Fibroblast of skin of right biceps (primary cell): Measurements from ENCODE around the gene CALML5.

ENCODE experiments used
- DNase-seq: peaks from one replicate; pipeline ENCODE4 v3.0.0-alpha.2; 2013

The CALML5 gene

GRCh38 chr10:5460468-5461202 is 38.7 kb downstream of the CALML5 start:
- DNase-seq: no peak

GRCh38 chr10:5458949-5459747 is 40.2 kb downstream of the CALML5 start:
- no peak for DNase-seq

- DNase-seq: no peak
Observed at GRCh38 chr10:5458425-5458824, 40.9 kb downstream of the CALML5 start.

GRCh38 chr10:5457741-5458140 is 41.6 kb downstream of the CALML5 start:
- no peak for DNase-seq

GRCh38 chr10:5456563-5456962 is 42.8 kb downstream of the CALML5 start:
- DNase-seq: no peak

GRCh38 chr10:5453749-5454489 is 45.5 kb downstream of the CALML5 start:
- no peak for DNase-seq

- DNase-seq: peak; percentile 33
Observed at GRCh38 chr10:5450605-5451384, 48.6 kb downstream of the CALML5 start.

GRCh38 chr10:5449823-5450222 is 49.5 kb downstream of the CALML5 start:
- DNase-seq: peak; percentile 87

GRCh38 chr10:5449227-5449626 is 50.1 kb downstream of the CALML5 start:
- no peak for DNase-seq
